Fibroblast of gingiva (primary cell): ENCODE results near the gene CSGALNACT2.
A peak's percentile ranks its signal among the peaks of the same experiment; 100 is the strongest.

Experiments used
- DNase-seq: peaks from one replicate; pipeline ENCODE4 v3.0.0-alpha.2; 2011; ENCODE audit warnings: low read depth

CSGALNACT2 gene

GRCh38 chr10:43187213-43187612, 49.0 kb downstream of the CSGALNACT2 start:
- no peak for DNase-seq

GRCh38 chr10:43188702-43189101, 50.5 kb downstream of the CSGALNACT2 start:
- peak; percentile 78 for DNase-seq

DNA sequence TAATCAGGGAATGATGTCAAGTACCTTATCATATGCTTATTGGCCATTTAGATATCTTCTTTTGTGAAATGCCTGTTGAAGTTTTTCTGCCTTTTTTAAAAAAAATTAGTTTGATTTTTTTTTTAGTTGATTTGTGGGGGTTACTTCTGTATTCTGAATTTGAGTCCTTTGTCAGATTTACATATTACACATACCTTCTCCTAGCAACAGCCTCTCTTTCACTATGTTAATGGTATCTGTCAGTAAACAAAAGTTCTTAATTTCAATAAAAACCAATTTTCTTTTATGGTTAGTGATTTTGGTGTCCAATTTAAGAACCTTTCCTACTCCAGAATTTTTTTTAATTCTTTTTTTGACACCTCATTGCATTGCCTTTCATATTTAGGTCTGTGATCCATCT, 52.0 kb downstream of the CSGALNACT2 start:
- no peak for DNase-seq

- no peak for DNase-seq
These were observed 52.5 kb downstream of the CSGALNACT2 start for GRCh38 chr10:43190775-43191174.

- DNase-seq = no peak
These were observed 54.6 kb downstream of the CSGALNACT2 start for GRCh38 chr10:43192884-43193283.

DNA sequence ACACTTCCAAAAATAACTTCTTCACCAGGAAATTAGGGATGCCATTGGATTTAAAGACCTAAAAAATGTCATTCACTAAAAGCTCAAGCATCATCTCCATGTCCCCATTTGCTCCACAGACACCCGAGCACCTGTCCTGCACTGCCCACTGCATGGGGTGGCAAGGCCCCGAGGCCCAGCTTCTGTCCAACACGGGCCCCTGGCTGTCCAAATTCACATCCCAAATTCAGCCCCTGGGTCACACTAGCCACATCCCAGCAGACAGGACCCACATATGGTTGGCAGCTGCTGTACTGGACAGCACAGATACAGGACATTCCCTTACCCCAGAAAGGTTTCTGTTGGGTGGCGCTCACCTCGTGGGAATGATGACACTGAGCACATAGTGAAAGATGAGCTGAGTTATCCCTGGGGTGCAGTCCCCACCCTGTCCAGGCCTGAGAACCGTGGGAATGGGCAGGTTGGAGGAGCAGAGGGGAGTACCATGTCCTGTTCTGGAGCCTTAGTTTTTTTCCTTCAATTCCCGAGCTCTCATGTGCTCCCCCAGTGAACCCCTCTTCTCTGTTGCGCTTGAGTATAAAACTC, 55.3 kb downstream of the CSGALNACT2 start:
- DNase-seq = no peak

DNA sequence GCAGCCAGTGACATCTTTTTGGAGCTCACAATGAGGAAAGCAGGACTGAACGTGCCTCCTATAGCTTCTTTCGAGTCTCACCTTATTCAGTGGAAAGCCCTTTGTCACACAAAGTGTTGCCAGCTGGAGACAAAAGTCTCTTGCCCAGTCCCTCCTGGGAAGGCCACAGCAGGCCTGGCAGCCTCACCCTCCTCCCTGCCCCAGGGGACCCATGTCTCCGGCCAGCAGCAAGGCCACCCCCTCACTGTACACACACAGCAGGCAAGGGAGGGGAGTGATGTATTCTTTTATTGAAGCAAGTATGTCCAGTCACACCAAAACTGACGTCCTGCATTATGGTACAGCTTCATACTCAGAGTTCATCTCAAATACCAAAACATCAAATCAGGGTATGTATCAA, 56.0 kb downstream of the CSGALNACT2 start:
- no peak for DNase-seq

- no peak for DNase-seq
These were observed 56.6 kb downstream of the CSGALNACT2 start for GRCh38 chr10:43194859-43195258.

GRCh38 chr10:43195557-43195956, 57.3 kb downstream of the CSGALNACT2 start:
- no peak for DNase-seq

DNA sequence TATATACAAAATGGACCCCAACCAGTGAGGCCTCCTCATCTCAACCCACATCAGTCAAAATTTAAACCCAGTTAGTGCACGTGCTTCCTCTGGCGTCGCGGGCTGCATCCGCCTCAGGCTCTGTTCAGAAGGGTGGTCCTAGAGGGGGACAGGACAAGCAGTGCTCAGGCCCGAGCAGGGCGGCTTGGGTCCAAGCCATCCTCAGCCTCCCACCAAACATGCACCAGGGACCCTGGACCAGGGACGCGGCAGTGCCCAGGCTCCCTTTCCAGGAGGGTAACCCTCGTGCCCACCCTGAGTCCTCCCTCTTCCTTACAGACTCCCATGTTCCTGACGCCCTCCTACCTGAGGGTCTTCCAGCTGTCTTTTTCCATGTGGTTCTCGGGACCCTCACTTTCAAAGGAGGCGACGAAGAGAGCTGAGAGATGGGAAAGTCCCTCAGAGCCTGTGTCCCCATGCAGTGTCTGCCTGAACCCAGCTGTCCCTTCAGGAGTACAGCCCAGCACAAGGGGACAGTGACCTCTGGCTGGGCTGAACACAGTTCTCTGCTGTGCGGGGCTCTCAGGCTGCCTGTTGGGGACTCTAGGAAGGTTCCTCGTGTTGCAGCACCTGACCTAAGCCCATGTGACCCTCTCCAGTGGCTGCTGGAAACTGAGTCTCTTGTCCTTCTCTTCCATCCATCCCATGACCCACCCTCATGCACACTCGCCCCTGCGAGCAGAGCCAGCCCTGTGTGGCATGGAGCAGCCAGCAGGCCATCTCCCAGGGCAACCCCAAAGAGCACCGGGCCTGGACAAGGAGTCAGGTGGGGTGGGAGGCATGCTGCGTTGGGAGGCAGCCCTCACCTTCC, 58.1 kb downstream of the CSGALNACT2 start:
- no peak for DNase-seq

GRCh38 chr10:43196981-43197833, 59.0 kb downstream of the CSGALNACT2 start:
- DNase-seq = no peak

DNA sequence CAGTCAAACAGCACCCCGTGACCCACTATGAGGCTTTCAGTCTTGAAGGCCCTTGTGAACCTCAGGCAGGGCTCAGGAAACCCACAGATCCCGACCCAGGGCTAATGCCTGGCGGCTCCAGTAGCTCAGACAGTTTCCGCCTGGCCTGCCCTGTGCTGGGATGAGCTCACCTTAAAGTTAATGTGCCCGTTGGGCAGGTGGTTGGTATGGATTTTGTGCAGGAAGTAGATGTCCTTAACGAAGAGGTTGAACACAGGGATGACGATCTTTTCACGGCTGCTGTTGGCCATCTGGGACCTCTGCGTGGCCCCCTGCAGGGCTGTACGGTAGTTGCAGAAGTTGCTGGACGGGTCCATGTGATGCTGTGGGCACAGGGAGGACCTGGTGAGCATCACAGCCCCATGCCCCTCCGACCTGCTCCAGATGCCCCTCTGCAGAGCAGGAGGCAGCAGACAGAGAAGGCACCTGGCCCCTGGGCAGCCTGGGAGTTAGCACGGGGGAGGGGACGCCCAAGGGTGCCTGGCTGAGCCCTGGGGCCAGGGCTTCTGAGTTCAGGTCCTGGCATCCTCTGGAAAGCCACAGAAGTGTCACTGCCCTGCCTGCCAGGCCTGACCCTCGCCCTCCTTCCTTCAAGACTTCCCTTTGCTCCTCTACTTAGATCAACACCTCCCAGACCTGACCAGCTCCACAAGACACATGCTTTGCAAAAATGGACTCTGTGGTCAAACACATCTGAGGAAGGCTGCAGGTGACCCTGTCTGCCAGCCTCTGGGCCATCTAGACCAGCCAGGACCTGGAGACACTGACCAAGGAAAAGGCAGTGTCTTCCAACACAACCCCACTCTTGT, 59.8 kb downstream of the CSGALNACT2 start:
- DNase-seq = no peak

GRCh38 chr10:43198682-43199005, 60.4 kb downstream of the CSGALNACT2 start:
- DNase-seq = no peak

DNA sequence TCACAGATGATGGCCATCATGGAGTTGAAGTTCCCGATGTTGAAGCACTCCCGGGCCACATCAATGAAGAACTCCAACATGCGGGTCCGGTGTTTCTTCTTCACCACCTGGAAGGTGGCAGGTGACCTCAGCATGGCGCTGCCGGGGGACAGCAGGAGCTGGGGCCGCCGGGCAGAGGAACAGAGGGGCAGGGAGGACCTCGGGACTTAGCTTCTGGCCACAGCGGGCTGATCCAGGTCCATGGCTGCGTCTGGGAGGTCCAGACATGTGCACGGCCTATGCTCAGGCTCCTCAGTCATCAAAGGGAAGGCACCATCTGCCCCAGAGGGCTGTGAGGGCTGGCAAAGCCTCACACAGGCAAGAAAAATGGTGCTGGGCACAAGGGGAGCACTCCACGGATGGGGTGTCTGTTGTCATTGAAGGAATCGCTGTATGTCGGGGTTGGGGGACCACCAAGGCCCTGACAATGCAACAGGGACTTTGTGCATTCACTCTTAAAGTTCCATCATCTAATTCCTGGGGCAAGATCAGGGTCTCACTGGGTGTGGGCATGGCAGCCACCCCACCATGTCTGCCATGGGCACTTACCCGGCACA, 60.9 kb downstream of the CSGALNACT2 start:
- DNase-seq = no peak

DNA sequence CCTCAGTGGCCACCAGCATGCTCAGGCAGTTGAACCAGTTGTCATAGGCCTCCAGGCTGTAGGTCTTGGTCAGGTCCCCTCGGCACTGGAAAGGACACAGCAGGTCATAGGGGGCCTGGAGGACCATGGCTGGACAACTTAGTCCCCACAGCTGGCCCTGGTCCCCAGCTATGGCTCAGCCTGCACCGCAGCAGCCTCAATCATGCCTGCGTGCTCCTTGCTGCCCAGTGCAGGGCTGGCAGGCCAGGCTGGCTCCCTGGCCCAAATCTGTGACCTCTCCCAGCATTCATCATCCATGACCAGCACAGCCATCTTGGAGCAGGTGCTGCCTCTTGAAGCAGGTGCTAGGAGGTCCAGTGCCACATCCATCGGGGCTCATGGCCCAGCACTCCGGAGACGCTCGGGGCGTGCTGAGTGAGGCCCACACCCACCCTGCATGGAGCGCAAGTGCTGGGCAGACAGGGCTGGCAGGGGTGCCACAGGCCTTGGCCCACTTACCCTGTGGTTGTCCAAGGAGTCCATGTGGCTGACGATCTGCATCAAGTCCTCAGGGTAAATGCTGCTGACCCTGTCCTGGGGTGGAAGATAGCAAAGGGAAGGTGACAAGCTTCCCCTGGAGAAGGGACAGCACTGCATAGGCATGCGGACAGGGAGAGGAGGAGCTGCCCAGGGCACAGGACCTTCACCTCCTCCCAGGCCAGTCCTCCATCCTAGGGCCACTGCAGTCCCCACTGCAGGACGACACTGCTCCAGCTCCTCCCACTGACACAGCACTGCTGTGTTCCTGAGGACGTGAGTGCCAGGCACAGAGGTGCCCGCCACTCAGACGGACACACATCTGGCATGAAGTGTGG, 61.7 kb downstream of the CSGALNACT2 start:
- DNase-seq = no peak

DNA sequence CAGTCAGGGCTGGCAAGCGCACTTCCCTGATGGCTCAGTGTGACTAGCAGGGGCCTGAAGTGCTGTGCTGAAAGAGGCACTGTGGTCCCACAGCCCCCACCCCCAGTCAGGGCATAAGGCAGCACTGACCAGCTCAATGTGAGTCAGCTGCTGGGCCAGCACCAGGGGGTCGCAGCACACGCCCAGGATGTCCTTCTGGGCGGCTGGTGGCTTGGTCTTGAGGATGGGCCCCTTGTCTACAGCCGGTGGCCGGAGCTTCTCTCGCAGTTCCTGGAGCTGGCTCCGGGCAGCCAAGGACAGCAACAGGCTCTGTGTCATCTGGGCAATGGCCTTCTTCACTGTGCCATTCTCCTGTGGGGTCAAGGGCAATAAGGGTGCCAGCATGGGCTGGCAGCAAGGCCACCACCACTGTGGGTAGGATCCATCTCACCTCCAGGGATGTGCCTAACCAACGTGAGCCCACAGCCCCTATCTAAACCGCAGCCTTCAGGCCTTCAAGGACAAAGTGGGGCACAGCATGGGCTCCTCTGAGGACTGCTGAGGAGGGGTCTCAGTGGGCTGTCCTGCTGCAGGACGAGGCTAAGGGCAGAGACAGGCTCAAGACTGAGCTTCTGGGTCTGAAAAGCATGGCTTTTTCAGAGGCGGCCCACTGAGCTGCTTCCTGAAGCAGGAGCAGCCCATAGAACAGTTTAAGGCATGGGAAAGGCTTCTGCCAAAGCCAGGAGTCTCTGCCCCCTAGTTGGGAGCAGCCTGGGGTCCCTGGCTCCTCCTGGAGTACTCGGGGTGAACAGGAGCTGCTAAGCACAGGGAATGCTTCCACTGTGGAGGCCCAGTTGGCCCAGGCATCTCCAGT, 62.5 kb downstream of the CSGALNACT2 start:
- no peak for DNase-seq

GRCh38 chr10:43201545-43202131, 63.4 kb downstream of the CSGALNACT2 start:
- DNase-seq = no peak

DNA sequence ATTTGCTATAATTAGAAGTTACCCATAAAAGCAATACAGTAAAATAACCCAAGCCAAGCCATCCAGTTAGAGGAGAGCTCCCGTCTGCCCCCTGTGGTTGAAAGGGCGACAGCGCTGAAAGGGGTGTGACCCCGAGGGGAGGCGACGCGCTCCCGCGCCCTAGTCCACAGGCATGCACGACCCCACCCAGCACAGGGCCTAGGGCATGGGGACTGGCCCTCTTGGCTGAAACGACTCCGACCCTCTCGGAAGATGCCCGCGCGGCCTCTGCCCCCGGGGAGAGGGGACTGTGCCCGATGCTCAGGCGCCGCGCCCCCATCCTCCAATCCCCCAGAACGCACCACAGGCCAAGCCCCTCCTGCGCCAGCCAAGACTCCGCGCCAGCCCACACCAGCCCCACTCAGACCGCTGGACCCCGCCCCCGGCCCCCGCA, 64.0 kb downstream of the CSGALNACT2 start:
- DNase-seq = no peak
